Muscle of leg (tissue), 11 donors: Measurements from ENCODE around the gene SOX1. TPM values are rescaled to one million over a fixed set of nuclear protein-coding genes. Genes with fewer than 3 reads are reported as not detected.

Experiments
- DNase-seq: peaks from one replicate; pipeline ENCODE4 v3.0.0; 2013
- H3K27ac ChIP-seq: one replicate; pipeline ENCODE4 v1.5.1; 2013; ENCODE audit warnings: mild to moderate bottlenecking, low read length, control low read depth
- H3K27me3 ChIP-seq: one replicate; pipeline ENCODE4 v1.6.1; 2013; ENCODE audit warnings: low read length; ENCODE audit not compliant: control insufficient read depth, insufficient read depth
- H3K36me3 ChIP-seq: one replicate; pipeline ENCODE4 v1.6.1; 2013; ENCODE audit warnings: low read length; ENCODE audit not compliant: control insufficient read depth, insufficient read depth
- H3K4me1 ChIP-seq: one replicate; pipeline ENCODE4 v1.6.1; 2013; ENCODE audit warnings: low read length; ENCODE audit not compliant: control insufficient read depth, insufficient read depth
- H3K4me3 ChIP-seq: one replicate; pipeline ENCODE4 v1.5.1; 2013; ENCODE audit warnings: low read length, control low read depth
- H3K9me3 ChIP-seq: replicated peaks from 2 replicates; pipeline ENCODE4 v1.6.1; 2013; ENCODE audit warnings: low read depth, low read length; ENCODE audit not compliant: control insufficient read depth
- WGBS: methylation state at CpG from one replicate; pipeline ENCODE4 v1.1.5; 2013; ENCODE audit warnings: missing lambda C conversion rate; ENCODE audit not compliant: insufficient coverage; 5-methylcytosine and 5-hydroxymethylcytosine counted together
- polyA plus RNA-seq, 8 donors: library from polyadenylated mRNA; unstranded; fragments of 120-200 nt; gene quantifications; one replicate each; pipeline versions ENCODE4 v1.2.1 to v1.2.3, GENCODE V29; 2013; ENCODE audit warnings: inconsistent platforms in 1 of 8, low replicate concordance in 1 of 8; ENCODE audit not compliant: insufficient read length in 8 of 8, insufficient read depth in 1 of 8
- total RNA-seq: library from RNA; stranded (reverse); fragments of 120-200 nt; gene quantifications from one replicate; pipeline ENCODE4 v1.2.4, GENCODE V29; 2013

The SOX1 gene
- total and polyA plus RNA-seq, 9 donors, result 0.04 to 0.08 (median 0.05) TPM; not detected in 6

GRCh38 chr13:112053167-112053743, 13.7 kb upstream of the SOX1 start:
- 2% methylated on average over 29 of the region's 31 CpGs for WGBS
- Histone ChIP-seq H3K27ac (no peak overlapping the region), H3K27me3 (peaks cover 80% of the 10 kb centered on the region), H3K9me3 (no peaks in the 10 kb centered on the region), H3K36me3 (no peaks in the 10 kb centered on the region), H3K4me1 (peaks cover 29% of the 10 kb centered on the region), H3K4me3 (no peak overlapping the region)
- DNase-seq, result no peak

DNA sequence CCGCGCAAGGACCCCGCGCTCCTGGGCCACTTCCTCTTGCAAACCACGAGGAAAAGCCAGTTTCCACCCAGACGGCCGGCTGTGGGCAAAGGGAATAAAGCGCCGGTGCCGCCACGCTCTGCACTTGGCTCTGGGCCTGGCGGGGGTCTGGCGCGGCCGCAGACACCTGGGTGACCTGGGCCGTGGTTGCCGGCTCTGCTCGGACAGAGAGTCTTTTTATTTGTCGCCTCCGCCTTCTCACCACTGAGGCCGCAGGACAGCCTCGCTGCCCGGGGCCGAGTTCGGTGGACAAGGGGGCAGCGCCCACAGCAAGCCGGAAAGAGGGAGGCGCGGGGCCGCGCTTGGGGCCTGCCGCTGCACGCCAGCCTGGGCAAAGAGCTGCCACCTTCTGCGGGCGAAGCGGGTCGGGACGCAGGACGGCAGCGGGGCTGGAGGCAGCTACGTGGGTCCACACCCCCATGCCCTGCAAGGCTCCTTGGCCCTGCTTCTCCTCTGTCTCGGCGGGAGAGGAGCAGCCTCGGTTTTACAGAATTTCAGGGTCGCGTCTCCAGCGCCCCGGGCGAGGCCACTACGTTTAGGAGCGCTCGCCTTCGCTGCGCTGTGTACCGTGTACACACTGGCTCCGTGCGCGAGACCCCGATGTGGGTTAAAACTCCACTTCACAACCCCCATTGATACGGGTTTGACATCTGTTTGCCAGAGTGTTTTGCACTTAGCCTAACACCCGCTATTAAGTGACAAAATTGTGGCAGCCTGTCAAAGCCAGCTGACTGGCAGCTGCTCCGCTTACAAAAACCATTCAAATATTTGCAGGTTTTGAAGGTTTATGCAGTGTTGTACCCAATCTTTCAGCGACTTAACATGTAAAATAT, 13.0 kb upstream of the SOX1 start:
- H3K27ac ChIP-seq, result no peak overlapping the region
- DNase-seq, result no peak
- no peaks in the 10 kb centered on the region for H3K9me3 ChIP-seq
- H3K4me3 ChIP-seq, result no peak overlapping the region
- no peaks in the 10 kb centered on the region for H3K36me3 ChIP-seq
- peaks cover 85% of the 10 kb centered on the region for H3K27me3 ChIP-seq
- peaks cover 29% of the 10 kb centered on the region for H3K4me1 ChIP-seq
- 1% methylated on average over 62 of the region's 63 CpGs for WGBS

DNA sequence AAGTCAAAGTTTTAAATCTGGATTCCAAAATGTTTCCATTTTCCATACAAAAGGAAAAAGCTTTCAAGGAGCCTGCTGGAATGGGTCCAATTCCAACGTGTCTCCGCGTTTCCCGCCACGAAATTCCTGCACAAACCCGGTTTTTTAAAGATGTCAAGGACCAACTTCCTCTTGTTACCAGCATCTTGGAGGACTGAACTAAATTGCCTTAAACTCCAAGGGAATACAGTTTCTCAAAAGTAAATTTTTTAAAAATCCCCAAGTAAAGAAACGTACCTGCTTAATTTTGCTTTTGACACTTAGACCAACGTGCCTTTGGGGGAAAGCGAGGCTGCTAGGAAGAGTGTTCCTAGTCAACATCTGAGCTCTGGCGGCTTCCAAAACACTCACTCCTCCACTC, 12.3 kb upstream of the SOX1 start:
- Histone ChIP-seq H3K4me1 (peaks cover 29% of the 10 kb centered on the region), H3K4me3 (no peak overlapping the region), H3K27me3 (peaks cover 90% of the 10 kb centered on the region), H3K27ac (no peak overlapping the region), H3K9me3 (no peaks in the 10 kb centered on the region), H3K36me3 (no peaks in the 10 kb centered on the region)
- 0% methylated on average over 6 of the region's 10 CpGs for WGBS
- DNase-seq, result no peak

DNA sequence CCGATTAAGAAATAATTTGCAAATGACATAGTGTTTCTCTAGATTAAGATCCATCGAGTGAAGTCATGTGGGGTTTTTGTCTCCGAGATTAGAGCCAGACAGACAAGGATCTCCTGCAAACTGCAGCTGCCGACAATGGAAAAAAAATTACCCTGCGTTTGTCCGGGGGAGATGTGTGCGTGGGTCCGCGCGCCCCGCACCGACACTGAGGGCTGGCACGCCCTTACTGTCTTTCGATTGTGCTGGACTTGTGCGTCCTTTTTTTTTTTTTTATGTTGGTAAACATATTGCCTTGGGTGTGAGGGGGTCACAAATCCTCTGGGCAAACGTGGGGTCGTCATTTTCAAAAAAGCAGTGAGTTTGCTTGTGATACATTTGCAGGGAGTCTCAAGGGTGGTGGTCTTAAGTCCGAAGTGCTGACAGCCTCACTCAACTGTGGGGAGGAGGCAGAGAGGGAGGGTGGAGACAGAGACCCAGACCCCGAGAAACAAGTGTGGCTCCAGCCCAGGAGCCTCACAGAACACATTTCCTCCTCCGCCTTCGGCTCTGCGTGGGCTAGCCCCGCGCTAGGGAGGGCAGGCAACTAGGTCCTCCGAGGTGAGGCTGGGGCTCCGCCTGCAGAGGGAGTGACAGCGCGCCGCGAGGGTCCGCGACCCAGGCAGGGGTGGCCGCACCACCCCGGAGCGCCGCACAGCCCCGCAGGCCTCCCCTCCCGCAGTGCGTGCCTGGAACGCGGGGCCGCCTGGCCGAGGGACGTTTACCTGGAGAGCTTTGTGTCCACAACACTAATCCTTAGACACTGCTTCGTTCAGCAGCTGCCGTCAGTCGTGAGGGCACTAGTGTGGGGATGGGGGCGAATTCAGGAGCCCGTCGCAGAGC, 11.7 kb upstream of the SOX1 start:
- Histone ChIP-seq H3K4me3 (no peak overlapping the region), H3K27me3 (peaks cover 92% of the 10 kb centered on the region), H3K4me1 (peaks cover 29% of the 10 kb centered on the region), H3K9me3 (no peaks in the 10 kb centered on the region), H3K36me3 (no peaks in the 10 kb centered on the region), H3K27ac (no peak overlapping the region)
- WGBS, result 2% methylated on average over 38 of the region's 50 CpGs
- no peak for DNase-seq

DNA sequence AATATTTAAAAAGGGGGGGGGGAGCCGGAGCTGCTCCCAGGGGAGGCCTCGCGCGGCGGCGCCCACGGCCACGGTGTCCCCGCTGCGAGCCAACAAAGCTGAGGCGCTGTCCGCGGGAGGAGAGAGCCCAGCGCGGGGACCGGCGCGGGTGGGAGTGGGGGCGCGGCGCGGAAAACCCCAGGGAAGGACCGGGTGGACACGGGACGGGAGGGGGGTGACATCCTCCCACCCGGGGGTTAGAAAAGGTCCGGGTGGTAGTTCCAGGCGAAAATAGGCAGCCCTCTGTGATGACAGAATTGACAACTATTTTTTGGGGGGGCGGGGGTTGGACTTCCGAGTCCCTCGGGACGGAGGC, 11.1 kb upstream of the SOX1 start:
- no peak for DNase-seq
- Histone ChIP-seq H3K4me3 (no peak overlapping the region), H3K4me1 (peaks cover 29% of the 10 kb centered on the region), H3K36me3 (no peaks in the 10 kb centered on the region), H3K27ac (no peak overlapping the region), H3K27me3 (peaks cover 91% of the 10 kb centered on the region), H3K9me3 (no peaks in the 10 kb centered on the region)
- WGBS, result under 1% methylated on average over 31 of the region's 32 CpGs

DNA sequence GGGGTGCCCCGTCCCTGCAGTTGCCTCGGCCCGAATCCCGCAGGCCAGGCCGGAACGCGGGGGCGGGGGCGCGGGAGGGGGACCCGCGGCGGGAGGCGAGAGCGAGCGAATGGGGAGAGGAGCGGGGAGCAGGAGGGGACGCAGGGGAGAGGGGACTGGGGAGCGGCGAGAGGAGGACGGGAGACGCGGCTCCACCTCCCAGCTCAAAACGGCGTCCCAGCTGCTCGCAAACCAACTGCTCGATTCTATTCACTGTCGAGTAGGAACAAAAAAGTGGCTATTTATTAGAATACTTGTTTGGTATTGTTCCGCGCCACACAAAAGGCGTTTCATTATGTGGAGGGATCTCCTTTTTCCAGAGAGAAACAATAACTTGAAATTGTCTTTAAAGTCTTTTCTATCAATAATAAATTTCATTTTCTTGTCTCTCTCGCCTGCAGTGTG, 10.6 kb upstream of the SOX1 start:
- Histone ChIP-seq H3K9me3 (no peaks in the 10 kb centered on the region), H3K4me3 (no peak overlapping the region), H3K27me3 (peaks cover 91% of the 10 kb centered on the region), H3K36me3 (no peaks in the 10 kb centered on the region), H3K27ac (no peak overlapping the region), H3K4me1 (peaks cover 31% of the 10 kb centered on the region)
- no peak for DNase-seq
- WGBS, result 3% methylated on average over 10 of the region's 32 CpGs

GRCh38 chr13:112056739-112057438, 10.1 kb upstream of the SOX1 start:
- H3K4me1 ChIP-seq, result peaks cover 33% of the 10 kb centered on the region
- no peaks in the 10 kb centered on the region for H3K36me3 ChIP-seq
- H3K4me3 ChIP-seq, result no peak overlapping the region
- WGBS, result under 1% methylated on average over 45 of the region's 72 CpGs
- H3K27ac ChIP-seq, result no peak overlapping the region
- DNase-seq, result no peak
- peaks cover 97% of the 10 kb centered on the region for H3K27me3 ChIP-seq
- no peaks in the 10 kb centered on the region for H3K9me3 ChIP-seq

DNA sequence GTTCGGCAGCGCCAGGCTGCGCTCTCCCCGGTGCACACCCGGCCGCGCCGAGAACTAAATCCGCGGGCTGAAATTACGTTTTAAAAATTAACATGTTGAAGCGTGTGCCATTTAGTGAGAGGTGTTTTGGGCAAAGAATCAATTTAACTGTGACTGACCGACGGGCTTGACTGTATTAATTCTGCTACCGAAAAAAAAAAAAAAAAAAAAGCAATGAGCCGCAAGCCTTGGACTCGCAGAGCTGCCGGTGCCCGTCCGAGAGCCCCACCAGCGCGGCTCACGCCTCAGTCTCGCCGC, 9.6 kb upstream of the SOX1 start:
- Histone ChIP-seq H3K36me3 (no peaks in the 10 kb centered on the region), H3K9me3 (no peaks in the 10 kb centered on the region), H3K27me3 (peaks cover 97% of the 10 kb centered on the region), H3K4me3 (no peak overlapping the region), H3K27ac (no peak overlapping the region), H3K4me1 (peaks cover 33% of the 10 kb centered on the region)
- DNase-seq, result no peak
- 2% methylated on average over 10 of the region's 25 CpGs for WGBS

DNA sequence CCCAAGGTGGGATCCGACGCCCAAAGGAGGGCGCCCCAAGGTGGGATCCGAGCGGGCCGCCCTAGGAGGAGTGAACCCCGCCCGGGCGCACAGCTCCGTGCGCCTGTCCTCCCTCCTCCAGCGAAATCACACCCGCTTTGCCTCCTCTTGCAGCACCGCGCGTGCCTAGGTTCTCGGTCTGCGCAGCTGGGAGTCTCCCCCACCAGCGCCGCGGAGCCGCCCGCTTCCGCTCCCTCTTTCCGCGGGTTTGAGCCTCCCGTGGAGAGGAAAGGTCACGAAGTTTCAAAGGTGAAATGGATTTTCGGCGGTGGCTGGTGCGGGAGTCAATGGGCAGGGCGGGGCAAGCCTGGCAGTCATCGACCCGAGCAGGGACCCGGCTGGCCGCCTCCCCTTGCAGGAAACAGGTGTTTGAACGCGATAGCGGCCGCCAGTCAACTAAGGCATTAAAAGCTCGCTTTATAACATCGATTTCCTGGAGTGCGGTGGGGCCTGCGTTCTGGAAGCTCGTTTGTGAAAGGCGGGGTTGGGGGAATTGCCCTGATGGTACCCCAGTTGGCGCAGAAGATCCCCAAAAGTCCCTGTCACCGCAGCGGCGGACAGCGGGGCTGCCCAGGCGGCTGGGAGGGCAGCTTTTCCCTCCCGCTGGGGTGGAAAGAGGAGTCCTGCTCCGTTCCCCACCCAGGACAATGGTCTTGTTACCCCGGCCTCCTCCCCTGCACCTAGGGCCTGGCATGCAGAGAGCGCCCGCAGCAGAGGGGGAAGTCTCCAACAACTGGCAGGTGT, 9.0 kb upstream of the SOX1 start:
- H3K27ac ChIP-seq, result no peak overlapping the region
- no peak for DNase-seq
- WGBS, result under 1% methylated on average over 34 of the region's 57 CpGs
- H3K27me3 ChIP-seq, result peaks cover 98% of the 10 kb centered on the region
- H3K9me3 ChIP-seq, result no peaks in the 10 kb centered on the region
- H3K4me1 ChIP-seq, result peaks cover 33% of the 10 kb centered on the region
- H3K4me3 ChIP-seq, result no peak overlapping the region
- no peaks in the 10 kb centered on the region for H3K36me3 ChIP-seq
